Retinal pigment epithelial cell (primary cell): ENCODE measurements around the gene RPS19.
A peak's percentile ranks its signal among the peaks of the same experiment; 100 is the strongest.

Experiments used
- DNase-seq: peaks from one replicate; pipeline ENCODE4 v3.0.0-alpha.2; 2010; ENCODE audit warnings: low read depth
- H3K4me3 ChIP-seq: 2 replicates; pipeline ENCODE4 v1.5.1; 2011; ENCODE audit warnings: mild to moderate bottlenecking, low read length, control low read depth, moderate library complexity
- CTCF ChIP-seq: conservative IDR thresholded peaks from 2 replicates; pipeline ENCODE4 v1.5.1; 2011; ENCODE audit warnings: low read depth, low read length, control low read depth, inconsistent platforms

Gene RPS19

GRCh38 chr19:41918095-41918494, 58.0 kb downstream of the RPS19 start:
- no peak for DNase-seq
- H3K4me3 ChIP-seq: no peak overlapping the region
- no peak for TF ChIP-seq CTCF

- no peak for TF ChIP-seq CTCF
Measured at GRCh38 chr19:41918653-41919244, 58.7 kb downstream of the RPS19 start.

GRCh38 chr19:41919948-41920712, 60.1 kb downstream of the RPS19 start:
- no peak for DNase-seq
- TF ChIP-seq CTCF: no peak
- no peak overlapping the region for H3K4me3 ChIP-seq

More at GRCh38 chr19:41918653-41919244, 58.7 kb downstream of the RPS19 start:
- DNase-seq: no peak
- no peak overlapping the region for H3K4me3 ChIP-seq

- no peak for DNase-seq
- no peak overlapping the region for H3K4me3 ChIP-seq
- TF ChIP-seq CTCF: peak; percentile 10
Measured at GRCh38 chr19:41920882-41921576, 61.0 kb downstream of the RPS19 start.

- H3K4me3 ChIP-seq: no peak overlapping the region
- no peak for TF ChIP-seq CTCF
- DNase-seq: no peak
Measured at GRCh38 chr19:41921577-41922576, 61.8 kb downstream of the RPS19 start.
